Adrenal gland (tissue), 12 donors: Measurements from ENCODE around the gene UGT2A1. TPM values are rescaled to one million over a fixed set of nuclear protein-coding genes. Genes with fewer than 3 reads are reported as not detected.

ENCODE experiments used
- DNase-seq, 7 donors: peaks; one replicate each; pipeline ENCODE4 v3.0.0-alpha.2; 2019 to 2020
- H3K27ac ChIP-seq, 5 donors: fragments of 200-600 bp; sonication (generic) in 4 of 5; 1 replicate in 3 of 5; 2 replicates in 2 of 5; pipeline versions ENCODE4 v1.5.1 to v1.8.0; 2016 to 2020; ENCODE audit warnings: mild to moderate bottlenecking in 1 of 5
- H3K27me3 ChIP-seq: fragments of 200-600 bp; 2 replicates; pipeline ENCODE4 v1.8.0; 2021
- H3K36me3 ChIP-seq, 2 donors: fragments of 200-600 bp; replicated peaks in 1 of 2; 1 replicate in 1 of 2; 2 replicates in 1 of 2; pipeline versions ENCODE4 v1.5.1 to v1.8.0; 2018 to 2022
- H3K4me1 ChIP-seq, 2 donors: fragments of 200-600 bp; replicated peaks in 1 of 2; 1 replicate in 1 of 2; 2 replicates in 1 of 2; pipeline versions ENCODE4 v1.5.1 to v1.8.0; 2018 to 2021
- H3K4me3 ChIP-seq, 4 donors: fragments of 200-600 bp; sonication (generic) in 3 of 4; one replicate each; pipeline ENCODE4 v1.5.1; 2016 to 2018
- H3K9me3 ChIP-seq, 3 donors: fragments of 200-600 bp; sonication (generic) in 1 of 3; replicated peaks in 1 of 3; 1 replicate in 2 of 3; 2 replicates in 1 of 3; pipeline versions ENCODE4 v1.5.1 to v1.8.0; 2016 to 2021
- POLR2A ChIP-seq, 2 donors: fragments of 450-650 bp; IDR thresholded peaks; one replicate each; pipeline ENCODE4 v1.6.1; 2017; ENCODE audit warnings: antibody characterized with exemption in 2 of 2, mild to moderate bottlenecking in 2 of 2, moderate library complexity in 1 of 2
- WGBS, 4 donors: extraction: QIAGEN DNeasy Blood & Tissue Kit in 2 of 4; methylation state at CpG; one replicate each; pipeline versions ENCODE4 v1.1.5 to v1.1.7; 2013 to 2017; 5-methylcytosine and 5-hydroxymethylcytosine counted together
- intact Hi-C, 2 donors: fragments of 100-400 bp; cut with DNase I; formaldehyde crosslinking; loops; one replicate each; pipeline versions ENCODE4 v1.14.1 to v1.15.0; 2022 to 2023
- polyA plus RNA-seq, 3 donors: library from polyadenylated mRNA; stranded (reverse); fragments of 200-250 nt in 2 of 3; fragments of 350-450 nt in 1 of 3; fragmentation: Illumina TruSeq in 1 of 3; extraction: RNeasy Lipid Tissue Mini Kit (QIAGEN cat#74804) in 1 of 3; gene quantifications; one replicate each; pipeline ENCODE4 v1.2.3, GENCODE V29; 2013 to 2014
- total RNA-seq, 9 donors: library from RNA; depleted of rRNA in 4 of 9; stranded (reverse); fragments of >200 nt in 4 of 9; fragments of 120-200 nt in 1 of 9; fragmentation: NEBNext Ultra II Directional in 1 of 9; extraction: Animal tissue kit (Norgen Biotek cat#: 25700) in 1 of 9; gene quantifications; one replicate each; pipeline versions ENCODE4 v1.1.0 to v1.2.4, GENCODE V29; 2013 to 2023
- TF ChIP-seq, protein P1 (sequence below), 6 experiments: fragments of 450-650 bp in 4 of 6; fragments of 200-600 bp in 2 of 6; sonication (generic) in 1 of 6; IDR thresholded peaks; 1 replicate in 5 of 6; 2 replicates in 1 of 6; pipeline versions ENCODE4 v1.5.1 to v1.8.0; 2016 to 2021; ENCODE audit warnings: antibody characterized with exemption in 6 of 6, mild to moderate bottlenecking in 2 of 6, moderate library complexity in 1 of 6
- donor health status: healthy with polysubstance abuse.
- donor health status: Bipolar disorder and iron deficiency.
- donor health status: DM: yes; HTN: yes; CAD: no.
- donor health status: DM: no; HTN: no; CAD: no.
- donor health status: DM: no; HTN: no; CAD: no.
- donor health status: DM: yes; HTN: yes; CAD: no.

UGT2A1 gene
- total and polyA plus RNA-seq, 12 donors = 0.11 TPM; not detected in 11

DNA sequence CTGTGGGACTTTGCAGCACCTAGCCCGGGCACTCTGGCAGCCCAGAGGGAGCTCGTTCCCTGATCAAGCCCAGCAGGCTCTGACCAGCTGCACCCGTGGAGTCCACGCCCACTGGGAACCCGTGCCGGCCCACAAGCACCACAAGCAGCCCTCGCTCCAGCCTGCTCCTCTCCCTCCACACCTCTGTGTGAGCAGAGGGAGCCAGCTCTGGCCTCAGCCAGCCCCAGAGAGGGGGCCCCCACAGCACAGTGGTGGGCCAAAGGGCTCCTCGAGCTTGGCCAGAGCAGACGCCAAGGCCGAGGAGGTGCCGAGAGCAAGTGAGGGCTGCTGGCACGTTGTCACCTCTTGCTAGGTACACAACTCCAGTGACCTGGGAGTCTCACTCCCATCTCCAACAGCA lies 5.1 kb upstream of the UGT2A1 start:
- no peaks in the 10 kb centered on the region for H3K4me1 ChIP-seq
- H3K4me3 ChIP-seq = no peak overlapping the region
- WGBS, 4 donors = 80 to 84% (median 84%) methylated on average over 10 to 12 of the region's 12 CpGs; no CpG with 5 or more reads in 1 of the 4 donors
- H3K9me3 ChIP-seq = no peaks in the 10 kb centered on the region
- H3K36me3 ChIP-seq = no peaks in the 10 kb centered on the region
- no peak overlapping the region for H3K27ac ChIP-seq
- DNase-seq = no peak
- no peaks in the 10 kb centered on the region for H3K27me3 ChIP-seq
- intact Hi-C loops = no loop called here
- TF ChIP-seq POLR2A (IDR thresholded peaks at IDR 0.05) = no peak
- TF ChIP-seq, protein P1, sequence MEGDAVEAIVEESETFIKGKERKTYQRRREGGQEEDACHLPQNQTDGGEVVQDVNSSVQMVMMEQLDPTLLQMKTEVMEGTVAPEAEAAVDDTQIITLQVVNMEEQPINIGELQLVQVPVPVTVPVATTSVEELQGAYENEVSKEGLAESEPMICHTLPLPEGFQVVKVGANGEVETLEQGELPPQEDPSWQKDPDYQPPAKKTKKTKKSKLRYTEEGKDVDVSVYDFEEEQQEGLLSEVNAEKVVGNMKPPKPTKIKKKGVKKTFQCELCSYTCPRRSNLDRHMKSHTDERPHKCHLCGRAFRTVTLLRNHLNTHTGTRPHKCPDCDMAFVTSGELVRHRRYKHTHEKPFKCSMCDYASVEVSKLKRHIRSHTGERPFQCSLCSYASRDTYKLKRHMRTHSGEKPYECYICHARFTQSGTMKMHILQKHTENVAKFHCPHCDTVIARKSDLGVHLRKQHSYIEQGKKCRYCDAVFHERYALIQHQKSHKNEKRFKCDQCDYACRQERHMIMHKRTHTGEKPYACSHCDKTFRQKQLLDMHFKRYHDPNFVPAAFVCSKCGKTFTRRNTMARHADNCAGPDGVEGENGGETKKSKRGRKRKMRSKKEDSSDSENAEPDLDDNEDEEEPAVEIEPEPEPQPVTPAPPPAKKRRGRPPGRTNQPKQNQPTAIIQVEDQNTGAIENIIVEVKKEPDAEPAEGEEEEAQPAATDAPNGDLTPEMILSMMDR (IDR thresholded peaks at IDR 0.05) = no peak

DNA sequence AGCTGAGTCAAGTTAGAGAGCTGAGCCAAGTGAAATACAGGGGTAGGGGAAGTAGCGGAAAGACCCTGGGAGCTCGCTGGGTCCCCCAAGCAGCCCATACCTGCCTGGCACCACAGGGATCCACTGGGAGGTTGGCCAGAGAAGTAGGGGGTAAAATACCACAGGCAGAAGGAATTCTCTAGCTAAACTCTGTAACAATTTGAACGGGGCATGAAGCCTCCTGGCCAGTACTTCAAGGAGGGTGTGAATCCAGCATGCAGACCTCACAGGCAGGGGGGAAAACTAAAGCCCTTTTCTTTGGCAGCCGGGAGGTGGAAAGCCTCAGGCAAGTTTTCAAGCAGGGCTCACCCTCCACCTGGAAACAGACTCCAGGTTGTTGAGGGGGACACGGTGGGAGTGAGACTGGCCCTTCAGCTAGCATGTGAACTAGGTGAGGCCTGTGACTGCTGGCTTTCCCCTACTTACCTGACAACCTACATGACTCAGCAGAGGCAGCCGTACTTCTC lies 3.7 kb upstream of the UGT2A1 start:
- intact Hi-C loops = no loop called here
- TF ChIP-seq, protein P1 (IDR thresholded peaks at IDR 0.05) = no peak
- no peak for TF ChIP-seq POLR2A (IDR thresholded peaks at IDR 0.05)
- no peak for DNase-seq

DNA sequence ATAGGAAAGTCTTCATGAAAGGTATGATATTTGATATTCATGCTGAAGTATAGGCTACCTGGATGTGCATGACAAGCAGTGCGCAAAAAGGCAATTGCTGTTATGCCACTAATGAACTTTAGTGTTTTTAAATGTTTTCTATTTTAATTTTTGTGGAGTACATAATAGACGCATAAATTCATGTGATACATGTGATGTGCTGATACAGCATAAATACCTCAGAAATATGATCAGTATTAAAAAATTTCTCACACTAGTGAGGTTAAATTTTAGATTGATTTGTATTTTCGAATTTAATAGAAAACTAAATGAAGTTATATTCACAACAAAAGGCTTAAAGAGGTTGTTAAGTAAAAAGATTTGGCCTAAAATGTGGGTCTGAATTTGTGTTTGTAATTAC lies 2.2 kb downstream of the UGT2A1 start:
- intact Hi-C loops = no loop called here
- H3K9me3 ChIP-seq = no peaks in the 10 kb centered on the region
- no peaks in the 10 kb centered on the region for H3K36me3 ChIP-seq
- H3K4me3 ChIP-seq = no peak overlapping the region
- no peak for DNase-seq
- no peaks in the 10 kb centered on the region for H3K27me3 ChIP-seq
- TF ChIP-seq, protein P1 (IDR thresholded peaks at IDR 0.05) = no peak
- TF ChIP-seq POLR2A (IDR thresholded peaks at IDR 0.05) = no peak
- H3K4me1 ChIP-seq = no peaks in the 10 kb centered on the region
- H3K27ac ChIP-seq = no peak overlapping the region
- 50 to 76% (median 61%) methylated on average over 3 of the region's 3 CpGs for WGBS, 4 donors

More for the DNA sequence above, 3.7 kb upstream of the UGT2A1 start:
- Histone ChIP-seq H3K4me1 (no peaks in the 10 kb centered on the region), H3K4me3 (no peak overlapping the region), H3K27ac (no peak overlapping the region), H3K36me3 (no peaks in the 10 kb centered on the region), H3K27me3 (no peaks in the 10 kb centered on the region), H3K9me3 (no peaks in the 10 kb centered on the region)
- 74 to 81% (median 79%) methylated on average over 5 to 6 of the region's 6 CpGs for WGBS, 4 donors

DNA sequence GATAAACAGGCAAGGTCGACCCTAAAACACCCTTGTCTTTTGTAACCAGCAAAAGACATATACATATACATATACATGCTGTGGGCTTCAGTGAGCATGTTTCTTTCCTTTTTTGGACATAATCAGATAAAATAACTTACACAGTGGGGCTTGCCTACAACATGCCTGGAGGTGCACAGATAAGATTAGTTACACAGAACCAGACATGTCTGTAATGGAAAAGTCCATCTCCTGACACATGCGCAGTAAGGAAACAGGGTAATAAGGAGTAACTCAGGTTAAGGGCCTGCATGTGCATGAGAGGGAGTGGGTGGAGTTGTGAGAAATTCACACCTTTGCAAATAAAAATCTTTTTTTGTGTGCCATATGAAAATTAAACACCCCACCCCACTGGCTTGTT lies 3.4 kb downstream of the UGT2A1 start:
- 38 to 66% (median 55%) methylated on average over 2 of the region's 2 CpGs for WGBS, 4 donors
- H3K27ac ChIP-seq = no peak overlapping the region
- no peak overlapping the region for H3K4me3 ChIP-seq
- intact Hi-C loops = no loop called here
- H3K9me3 ChIP-seq = no peaks in the 10 kb centered on the region
- no peaks in the 10 kb centered on the region for H3K4me1 ChIP-seq
- no peaks in the 10 kb centered on the region for H3K27me3 ChIP-seq
- H3K36me3 ChIP-seq = no peaks in the 10 kb centered on the region
- TF ChIP-seq, protein P1 (IDR thresholded peaks at IDR 0.05) = no peak
- DNase-seq = no peak
